OCI-LY7 (cell line): ENCODE measurements around the gene ZNF726. TPM values are rescaled to one million over a fixed set of nuclear protein-coding genes. Genes with fewer than 3 reads are reported as not detected.

Experiments used
- BruUV-seq: library from RNA; stranded (reverse); fragments of 400-500 nt; replicated peaks from 2 replicates; lab custom pipeline; 2021; lab: Mats Ljungman, UMichigan
- CTCF ChIA-PET: fragments of 300-600 bp; sonication (Branson Sonifier 250); formaldehyde crosslinking; loops from one replicate; lab custom pipeline; 2022; ENCODE audit warnings: antibody characterized with exemption; ENCODE audit not compliant: unreplicated experiment; lab: Charles Lee
- POLR2A ChIA-PET: fragments of 300-600 bp; sonication (Branson Sonifier 250); formaldehyde crosslinking; loops from one replicate; lab custom pipeline; 2022; ENCODE audit warnings: antibody characterized with exemption; lab: Charles Lee
- DNase-seq: peaks from one replicate; pipeline ENCODE4 v3.0.0-alpha.2; 2015; ENCODE audit warnings: low spot score
- H2AFZ ChIP-seq: fragments of 200-600 bp; sonication (generic), shearing (Covaris generic); 2 replicates; pipeline ENCODE4 v1.6.1; 2014; ENCODE audit warnings: mild to moderate bottlenecking, antibody characterized with exemption, low read length, moderate library complexity
- H3K27ac ChIP-seq: fragments of 200-600 bp; sonication (generic); 2 replicates; pipeline ENCODE4 v1.5.1; 2014; ENCODE audit warnings: mixed run types, low read depth, mild to moderate bottlenecking, moderate library complexity, low read length, inconsistent platforms; ENCODE audit not compliant: poor library complexity, severe bottlenecking
- H3K36me3 ChIP-seq: fragments of 200-600 bp; sonication (generic); 2 replicates; pipeline ENCODE4 v1.6.1; 2014; ENCODE audit warnings: mild to moderate bottlenecking, antibody characterized with exemption, low read length, moderate library complexity, mixed read lengths; ENCODE audit not compliant: insufficient read depth
- H3K4me1 ChIP-seq: fragments of 200-600 bp; sonication (generic); 2 replicates; pipeline ENCODE4 v1.5.1; 2014; ENCODE audit warnings: mild to moderate bottlenecking, low read length; ENCODE audit not compliant: insufficient read depth, poor library complexity, severe bottlenecking
- H3K4me2 ChIP-seq: fragments of 200-600 bp; sonication (generic); 2 replicates; pipeline ENCODE4 v1.6.1; 2014; ENCODE audit warnings: mild to moderate bottlenecking, low read length
- H3K4me3 ChIP-seq: fragments of 200-600 bp; sonication (generic); 2 replicates; pipeline ENCODE4 v1.5.1; 2014; ENCODE audit warnings: mild to moderate bottlenecking, low read depth, low read length; ENCODE audit not compliant: poor library complexity, severe bottlenecking
- H3K79me2 ChIP-seq: fragments of 200-600 bp; sonication (generic); 2 replicates; pipeline ENCODE4 v1.6.1; 2016; ENCODE audit warnings: low read depth, mild to moderate bottlenecking, low read length, moderate library complexity, mixed read lengths; ENCODE audit not compliant: insufficient read depth
- H3K9me2 ChIP-seq: fragments of 200-600 bp; sonication (generic); 2 replicates; pipeline ENCODE4 v1.6.1; 2016; ENCODE audit warnings: mild to moderate bottlenecking, low read length, mixed read lengths; ENCODE audit not compliant: insufficient read depth
- H3K9me3 ChIP-seq: fragments of 200-600 bp; sonication (generic); 2 replicates; pipeline ENCODE4 v1.6.1; 2014; ENCODE audit warnings: mild to moderate bottlenecking, mixed run types, low read length, mixed read lengths
- H4K20me1 ChIP-seq: fragments of 200-600 bp; sonication (generic); 2 replicates; pipeline ENCODE4 v1.6.1; 2014; ENCODE audit warnings: mild to moderate bottlenecking, antibody characterized with exemption, low read length, moderate library complexity, mixed read lengths; ENCODE audit not compliant: insufficient read depth
- EZH2phosphoT487 ChIP-seq: fragments of 200-600 bp; sonication (generic); IDR thresholded peaks from 2 replicates; pipeline ENCODE4 v1.6.1; 2018; ENCODE audit warnings: low read depth, borderline replicate concordance, mild to moderate bottlenecking, mixed run types, antibody characterized with exemption, low read length, moderate library complexity, mixed read lengths
- intact Hi-C: fragments of 100-400 bp; cut with micrococcal nuclease; formaldehyde crosslinking; loops from one replicate; pipeline ENCODE4 v1.10.0; 2022; ENCODE audit not compliant: unreplicated experiment
- total RNA-seq, 2 experiments: library from RNA; depleted of rRNA in 1 of 2; stranded (reverse); fragments of >200 nt in 1 of 2; shearing (Covaris generic) in 1 of 2; gene quantifications; 2 replicates each; pipeline ENCODE4 v1.2.3, GENCODE V29; 2014 to 2022
- TF ChIP-seq, protein P1 (sequence below): fragments of 200-600 bp; sonication (generic); conservative IDR thresholded peaks from 2 replicates; pipeline ENCODE4 v1.5.1; 2014; ENCODE audit warnings: mild to moderate bottlenecking, antibody characterized with exemption, low read length, moderate library complexity, mixed read lengths

The ZNF726 gene
- total RNA-seq, 2 experiments from 2014 or later = 22.7 to 24.9 TPM

GRCh38 chr19:23896912-23897311 lies 17.8 kb upstream of the ZNF726 start:
- no peak overlapping the region for H3K27ac ChIP-seq
- TF ChIP-seq, protein P1, sequence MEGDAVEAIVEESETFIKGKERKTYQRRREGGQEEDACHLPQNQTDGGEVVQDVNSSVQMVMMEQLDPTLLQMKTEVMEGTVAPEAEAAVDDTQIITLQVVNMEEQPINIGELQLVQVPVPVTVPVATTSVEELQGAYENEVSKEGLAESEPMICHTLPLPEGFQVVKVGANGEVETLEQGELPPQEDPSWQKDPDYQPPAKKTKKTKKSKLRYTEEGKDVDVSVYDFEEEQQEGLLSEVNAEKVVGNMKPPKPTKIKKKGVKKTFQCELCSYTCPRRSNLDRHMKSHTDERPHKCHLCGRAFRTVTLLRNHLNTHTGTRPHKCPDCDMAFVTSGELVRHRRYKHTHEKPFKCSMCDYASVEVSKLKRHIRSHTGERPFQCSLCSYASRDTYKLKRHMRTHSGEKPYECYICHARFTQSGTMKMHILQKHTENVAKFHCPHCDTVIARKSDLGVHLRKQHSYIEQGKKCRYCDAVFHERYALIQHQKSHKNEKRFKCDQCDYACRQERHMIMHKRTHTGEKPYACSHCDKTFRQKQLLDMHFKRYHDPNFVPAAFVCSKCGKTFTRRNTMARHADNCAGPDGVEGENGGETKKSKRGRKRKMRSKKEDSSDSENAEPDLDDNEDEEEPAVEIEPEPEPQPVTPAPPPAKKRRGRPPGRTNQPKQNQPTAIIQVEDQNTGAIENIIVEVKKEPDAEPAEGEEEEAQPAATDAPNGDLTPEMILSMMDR = no peak
- no peak for TF ChIP-seq EZH2phosphoT487
- CTCF ChIA-PET = no interaction called here
- no peak overlapping the region for H2AFZ ChIP-seq
- H3K9me3 ChIP-seq = no peaks in the 10 kb centered on the region
- no TSS peak for BruUV-seq
- H4K20me1 ChIP-seq = no peaks in the 10 kb centered on the region
- H3K4me3 ChIP-seq = no peak overlapping the region
- intact Hi-C loops = no loop called here
- no peaks in the 10 kb centered on the region for H3K9me2 ChIP-seq
- POLR2A ChIA-PET = interaction anchor here (0.7 kb wide), 1 partner anchor 13 kb away, joined by 3 read pairs; no protein-coding TSS in a partner anchor
- DNase-seq = no peak
- no peaks in the 10 kb centered on the region for H3K4me1 ChIP-seq
- H3K36me3 ChIP-seq = no peaks in the 10 kb centered on the region
- no peak overlapping the region for H3K4me2 ChIP-seq
- H3K79me2 ChIP-seq = no peaks in the 10 kb centered on the region

DNA sequence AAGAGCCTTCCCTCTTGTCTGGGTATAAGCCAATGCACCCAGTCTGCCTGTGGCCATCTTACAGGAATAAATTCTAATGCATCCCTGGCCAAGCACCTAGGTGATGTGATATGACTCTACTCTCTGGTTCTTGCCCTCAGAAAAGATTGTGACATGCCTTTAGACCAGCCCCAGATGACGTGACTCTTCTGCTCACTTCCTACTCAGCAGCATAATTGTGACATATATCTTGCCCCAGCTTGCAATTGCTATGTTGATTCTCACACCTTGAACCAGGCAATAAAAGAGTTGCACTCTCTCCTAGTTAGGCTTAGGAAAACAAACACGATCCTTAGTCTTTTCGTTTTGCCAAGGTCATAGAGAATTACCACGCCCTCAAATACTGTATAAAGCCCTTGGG lies 13.3 kb upstream of the ZNF726 start:
- Histone ChIP-seq H3K36me3 (no peaks in the 10 kb centered on the region), H3K27ac (no peak overlapping the region), H2AFZ (no peak overlapping the region), H4K20me1 (no peaks in the 10 kb centered on the region), H3K9me3 (0 out of 2 replicates have a peak, but pooled peaks cover 10% of the 10 kb centered on the region), H3K4me2 (no peak overlapping the region), H3K4me1 (no peaks in the 10 kb centered on the region), H3K79me2 (no peaks in the 10 kb centered on the region), H3K9me2 (no peaks in the 10 kb centered on the region), H3K4me3 (no peak overlapping the region)
- TF ChIP-seq, protein P1 = no peak
- no peak for TF ChIP-seq EZH2phosphoT487
- no TSS peak for BruUV-seq
- intact Hi-C loops = no loop called here
- ChIA-PET POLR2A (no interaction called here), CTCF (no interaction called here)
- DNase-seq = no peak

DNA sequence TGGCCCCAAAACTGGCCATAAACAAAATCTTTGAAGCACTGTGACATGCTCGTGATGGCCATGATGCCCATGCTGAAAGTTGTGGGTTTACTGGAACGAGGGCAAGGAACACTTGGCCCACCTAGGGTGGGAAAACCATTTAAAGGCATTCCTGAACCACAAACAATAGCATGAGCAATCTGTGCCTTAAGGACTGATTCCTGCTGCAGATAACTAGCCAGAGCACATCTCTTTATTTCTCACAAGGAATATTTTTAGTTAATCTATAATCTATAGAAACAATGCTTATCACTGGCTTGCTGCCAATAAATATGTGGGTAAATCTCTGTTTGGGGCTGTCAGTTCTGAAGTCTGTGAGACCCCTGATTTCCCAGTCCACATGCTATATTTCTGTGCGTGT lies 10.3 kb upstream of the ZNF726 start:
- Histone ChIP-seq H3K4me1 (no peaks in the 10 kb centered on the region), H3K79me2 (no peaks in the 10 kb centered on the region), H4K20me1 (no peaks in the 10 kb centered on the region), H3K9me2 (no peaks in the 10 kb centered on the region), H3K9me3 (0 out of 2 replicates have a peak, but pooled peaks cover 10% of the 10 kb centered on the region), H3K4me3 (no peak overlapping the region), H2AFZ (no peak overlapping the region), H3K4me2 (no peak overlapping the region), H3K36me3 (no peaks in the 10 kb centered on the region), H3K27ac (no peak overlapping the region)
- POLR2A ChIA-PET = no interaction called here
- TF ChIP-seq, protein P1 = no peak
- TF ChIP-seq EZH2phosphoT487 = no peak
- BruUV-seq = no TSS peak
- DNase-seq = no peak
- intact Hi-C loops = no loop called here
- CTCF ChIA-PET = no interaction called here
